ENCODE data around the gene PLXNA4. TPM values are rescaled to one million over a fixed set of nuclear protein-coding genes. Genes with fewer than 3 reads are reported as not detected.

PLXNA4 gene
- total and polyA plus RNA-seq, 4 donors, result 0.63 to 4.6 (median 2.1) TPM

DNA sequence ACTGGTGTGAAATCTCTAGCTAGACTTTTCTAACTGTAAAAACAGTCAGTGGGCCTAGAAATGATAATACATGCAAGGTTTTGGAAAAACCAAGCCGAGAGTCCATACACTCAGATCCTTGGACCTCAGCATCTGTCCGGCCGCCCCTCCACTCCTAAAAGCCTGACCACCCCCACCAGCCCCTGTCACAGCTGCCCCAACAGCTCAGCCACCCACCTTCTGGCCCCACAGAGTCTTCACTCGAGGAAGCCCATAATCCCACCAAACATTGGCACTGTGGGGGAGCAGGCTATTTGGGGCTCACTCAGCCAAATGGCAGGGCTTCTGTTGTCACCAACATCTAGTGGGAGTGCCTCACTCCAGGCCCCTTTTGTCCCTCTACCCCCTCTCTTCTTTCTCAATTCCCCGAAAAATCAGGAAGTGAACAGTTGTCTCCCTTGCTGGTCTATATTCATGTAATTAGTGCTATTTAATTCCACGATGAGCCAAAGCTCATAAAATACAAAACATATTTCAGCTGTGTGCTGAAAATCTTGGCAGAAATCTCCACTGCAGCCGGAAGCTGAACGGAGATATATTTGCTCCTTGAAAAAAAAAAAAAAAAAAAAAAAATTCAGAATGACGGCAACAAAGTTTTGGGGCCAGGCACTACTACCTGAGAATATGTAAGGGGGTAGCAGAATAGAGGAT is 55.5 kb downstream of the PLXNA4 start:
- H3K4me3 ChIP-seq, result no peak overlapping the region
- peaks cover 0 to 2% (median 0%) of the 10 kb centered on the region in 5 donors for H3K4me1 ChIP-seq (ENCODE audit: control insufficient read depth in 5 of 5, insufficient read depth in 5 of 5, low read length in 5 of 5)
- DNase-seq (peak in 2 of 3 donors; percentile 30 to 65), ATAC-seq (ENCODE audit: insufficient read depth, low FRiP score) (no peak)
- no peaks in the 10 kb centered on the region for H3K36me3 ChIP-seq (ENCODE audit: control insufficient read depth in 4 of 4, insufficient read depth in 4 of 4, low read length in 4 of 4)
- no peaks in the 10 kb centered on the region for H3K9me3 ChIP-seq (ENCODE audit: control insufficient read depth in 4 of 4, insufficient read depth in 3 of 4, low read length in 3 of 4)
- H3K27me3 ChIP-seq (ENCODE audit: control insufficient read depth in 3 of 3, insufficient read depth in 3 of 3, low read length in 2 of 3), result no peaks in the 10 kb centered on the region
- TF ChIP-seq CTCF (IDR thresholded peaks at IDR 0.05; ENCODE audit: control extremely low read depth, extremely low read depth), result no peak
- no peak overlapping the region for H3K27ac ChIP-seq (ENCODE audit: low read depth in 1 of 2, low read length in 1 of 2)
- WGBS, 2 donors, result 77 to 79% methylated on average over 9 of the region's 9 CpGs
- H3K9ac ChIP-seq (ENCODE audit: insufficient read depth in 1 of 2, low read length in 2 of 2), result no peak overlapping the region

DNA sequence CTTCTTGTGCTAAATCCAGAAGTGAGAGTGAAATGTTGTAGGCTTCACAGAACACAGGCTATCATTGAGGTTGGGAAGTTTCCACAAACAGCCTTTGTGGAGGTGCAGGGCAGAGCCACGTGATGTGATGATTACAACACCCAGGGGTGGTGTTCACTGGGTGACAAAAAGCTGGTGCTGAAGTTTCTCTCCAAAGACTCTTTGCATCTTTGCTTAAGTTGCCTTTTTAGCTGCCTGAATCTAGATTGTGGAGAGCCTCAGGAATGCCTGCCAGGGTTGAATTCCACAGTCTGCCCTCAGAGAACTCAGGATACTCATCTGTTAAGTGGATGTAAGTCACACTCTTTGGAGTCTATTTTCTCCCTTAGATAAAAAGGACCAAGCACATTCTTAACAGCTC is 56.3 kb downstream of the PLXNA4 start:
- Histone ChIP-seq H3K4me3 (no peak overlapping the region), H3K9me3 (ENCODE audit: control insufficient read depth in 4 of 4, insufficient read depth in 3 of 4, low read length in 3 of 4) (no peaks in the 10 kb centered on the region), H3K9ac (ENCODE audit: insufficient read depth in 1 of 2, low read length in 2 of 2) (no peak overlapping the region), H3K36me3 (ENCODE audit: control insufficient read depth in 4 of 4, insufficient read depth in 4 of 4, low read length in 4 of 4) (no peaks in the 10 kb centered on the region), H3K27me3 (ENCODE audit: control insufficient read depth in 3 of 3, insufficient read depth in 3 of 3, low read length in 2 of 3) (peaks cover 0 to 3% (median 0%) of the 10 kb centered on the region in 3 donors), H3K27ac (ENCODE audit: low read depth in 1 of 2, low read length in 1 of 2) (no peak overlapping the region), H3K4me1 (ENCODE audit: control insufficient read depth in 5 of 5, insufficient read depth in 5 of 5, low read length in 5 of 5) (peaks cover 0 to 3% (median 0%) of the 10 kb centered on the region in 5 donors)
- no peak for ATAC-seq (ENCODE audit: insufficient read depth, low FRiP score)
- peak in 1 of 3 donors; percentile 60 for DNase-seq
- WGBS, 2 donors, result 31 to 54% methylated on average over 1 of the region's 1 CpG
- no peak for TF ChIP-seq CTCF (IDR thresholded peaks at IDR 0.05; ENCODE audit: control extremely low read depth, extremely low read depth)

DNA sequence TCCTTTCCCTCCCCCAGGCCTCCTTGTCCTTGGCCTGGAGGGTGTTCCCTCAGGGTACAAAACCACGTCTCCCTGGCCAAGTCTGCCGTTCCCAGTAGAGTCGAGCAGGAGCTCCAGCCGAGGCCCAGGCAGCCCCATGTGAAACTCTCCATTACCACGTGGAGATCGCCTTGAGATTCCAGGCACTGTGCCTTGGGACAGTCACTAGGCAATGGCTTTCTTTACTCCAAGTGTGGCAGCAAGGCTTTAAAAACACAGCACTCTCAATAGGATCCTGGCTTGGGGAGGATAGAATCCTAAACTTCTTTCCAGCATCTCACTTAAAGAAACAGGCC is 57.5 kb downstream of the PLXNA4 start:
- no peak for TF ChIP-seq CTCF (IDR thresholded peaks at IDR 0.05; ENCODE audit: control extremely low read depth, extremely low read depth)
- WGBS, 2 donors, result 74 to 86% methylated on average over 6 of the region's 6 CpGs
- DNase-seq (no peak), ATAC-seq (ENCODE audit: insufficient read depth, low FRiP score) (no peak)
- no peak overlapping the region for H3K9ac ChIP-seq (ENCODE audit: insufficient read depth in 1 of 2, low read length in 2 of 2)
- peaks cover 0 to 3% (median 0%) of the 10 kb centered on the region in 5 donors for H3K4me1 ChIP-seq (ENCODE audit: control insufficient read depth in 5 of 5, insufficient read depth in 5 of 5, low read length in 5 of 5)
- H3K9me3 ChIP-seq (ENCODE audit: control insufficient read depth in 4 of 4, insufficient read depth in 3 of 4, low read length in 3 of 4), result no peaks in the 10 kb centered on the region
- no peaks in the 10 kb centered on the region for H3K36me3 ChIP-seq (ENCODE audit: control insufficient read depth in 4 of 4, insufficient read depth in 4 of 4, low read length in 4 of 4)
- H3K4me3 ChIP-seq, result no peak overlapping the region
- H3K27me3 ChIP-seq (ENCODE audit: control insufficient read depth in 3 of 3, insufficient read depth in 3 of 3, low read length in 2 of 3), result peaks cover 0 to 3% (median 0%) of the 10 kb centered on the region in 3 donors
- no peak overlapping the region for H3K27ac ChIP-seq (ENCODE audit: low read depth in 1 of 2, low read length in 1 of 2)
